Gastroesophageal sphincter (tissue), 3 donors: ENCODE measurements around the gene LRRC8B.

Experiments used
- POLR2A ChIP-seq, 2 donors: fragments of 450-650 bp; IDR thresholded peaks; one replicate each; pipeline ENCODE4 v1.6.1; 2017; ENCODE audit warnings: antibody characterized with exemption in 2 of 2, mild to moderate bottlenecking in 2 of 2, moderate library complexity in 1 of 2
- TF ChIP-seq, protein P1 (sequence below), 4 experiments: fragments of 200-600 bp in 2 of 4; fragments of 450-650 bp in 2 of 4; sonication (generic) in 1 of 4; IDR thresholded peaks; one replicate each; pipeline ENCODE4 v1.5.1; 2017 to 2019; ENCODE audit warnings: antibody characterized with exemption in 4 of 4, mild to moderate bottlenecking in 2 of 4, moderate library complexity in 2 of 4

DNA sequence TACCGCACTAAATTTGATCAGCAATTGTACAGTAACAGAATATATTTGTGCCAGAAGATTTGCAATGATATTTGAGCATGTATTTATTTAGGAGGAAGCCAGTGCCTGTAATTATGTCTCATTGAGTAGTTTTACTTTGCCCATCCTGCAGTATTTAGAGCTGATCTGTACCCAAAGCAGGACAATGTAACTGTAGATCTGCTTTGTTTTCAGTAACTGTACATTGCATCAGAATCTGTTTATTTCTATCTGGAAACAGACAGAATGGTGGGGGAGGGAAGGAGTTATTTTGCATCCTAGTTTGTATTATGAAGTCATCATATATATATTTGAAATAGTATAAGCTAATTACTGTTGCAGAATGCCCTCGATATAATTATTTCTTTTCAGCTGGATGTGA is 72.1 kb downstream of the LRRC8B start:
- no peak for TF ChIP-seq POLR2A (IDR thresholded peaks at IDR 0.05)
- TF ChIP-seq, protein P1, sequence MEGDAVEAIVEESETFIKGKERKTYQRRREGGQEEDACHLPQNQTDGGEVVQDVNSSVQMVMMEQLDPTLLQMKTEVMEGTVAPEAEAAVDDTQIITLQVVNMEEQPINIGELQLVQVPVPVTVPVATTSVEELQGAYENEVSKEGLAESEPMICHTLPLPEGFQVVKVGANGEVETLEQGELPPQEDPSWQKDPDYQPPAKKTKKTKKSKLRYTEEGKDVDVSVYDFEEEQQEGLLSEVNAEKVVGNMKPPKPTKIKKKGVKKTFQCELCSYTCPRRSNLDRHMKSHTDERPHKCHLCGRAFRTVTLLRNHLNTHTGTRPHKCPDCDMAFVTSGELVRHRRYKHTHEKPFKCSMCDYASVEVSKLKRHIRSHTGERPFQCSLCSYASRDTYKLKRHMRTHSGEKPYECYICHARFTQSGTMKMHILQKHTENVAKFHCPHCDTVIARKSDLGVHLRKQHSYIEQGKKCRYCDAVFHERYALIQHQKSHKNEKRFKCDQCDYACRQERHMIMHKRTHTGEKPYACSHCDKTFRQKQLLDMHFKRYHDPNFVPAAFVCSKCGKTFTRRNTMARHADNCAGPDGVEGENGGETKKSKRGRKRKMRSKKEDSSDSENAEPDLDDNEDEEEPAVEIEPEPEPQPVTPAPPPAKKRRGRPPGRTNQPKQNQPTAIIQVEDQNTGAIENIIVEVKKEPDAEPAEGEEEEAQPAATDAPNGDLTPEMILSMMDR (IDR thresholded peaks at IDR 0.05): no peak
